ENCODE measurements around the gene GSS.

GSS gene

DNA sequence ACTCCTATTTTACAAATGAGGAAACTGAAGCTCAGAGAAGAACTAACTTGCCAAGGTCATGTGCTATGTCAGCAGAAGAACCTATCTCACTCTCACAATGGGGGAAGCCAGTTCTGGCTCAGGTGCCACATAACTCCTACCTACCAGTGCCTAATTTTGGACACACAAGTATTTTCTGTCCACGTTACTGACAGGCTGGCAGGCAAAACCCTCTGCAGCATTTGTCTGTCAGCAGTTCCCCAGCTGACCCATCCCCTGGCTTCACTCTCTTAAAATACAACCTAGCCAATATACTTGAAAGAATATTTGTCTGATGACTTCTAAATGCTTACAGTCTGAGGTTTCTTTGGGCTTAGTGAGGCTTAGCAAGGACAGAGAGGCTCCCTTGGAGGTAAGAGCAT is 15.5 kb downstream of the GSS start:
- no peak for DNase-seq (ENCODE audit: low read depth)
- TF ChIP-seq, protein P1, sequence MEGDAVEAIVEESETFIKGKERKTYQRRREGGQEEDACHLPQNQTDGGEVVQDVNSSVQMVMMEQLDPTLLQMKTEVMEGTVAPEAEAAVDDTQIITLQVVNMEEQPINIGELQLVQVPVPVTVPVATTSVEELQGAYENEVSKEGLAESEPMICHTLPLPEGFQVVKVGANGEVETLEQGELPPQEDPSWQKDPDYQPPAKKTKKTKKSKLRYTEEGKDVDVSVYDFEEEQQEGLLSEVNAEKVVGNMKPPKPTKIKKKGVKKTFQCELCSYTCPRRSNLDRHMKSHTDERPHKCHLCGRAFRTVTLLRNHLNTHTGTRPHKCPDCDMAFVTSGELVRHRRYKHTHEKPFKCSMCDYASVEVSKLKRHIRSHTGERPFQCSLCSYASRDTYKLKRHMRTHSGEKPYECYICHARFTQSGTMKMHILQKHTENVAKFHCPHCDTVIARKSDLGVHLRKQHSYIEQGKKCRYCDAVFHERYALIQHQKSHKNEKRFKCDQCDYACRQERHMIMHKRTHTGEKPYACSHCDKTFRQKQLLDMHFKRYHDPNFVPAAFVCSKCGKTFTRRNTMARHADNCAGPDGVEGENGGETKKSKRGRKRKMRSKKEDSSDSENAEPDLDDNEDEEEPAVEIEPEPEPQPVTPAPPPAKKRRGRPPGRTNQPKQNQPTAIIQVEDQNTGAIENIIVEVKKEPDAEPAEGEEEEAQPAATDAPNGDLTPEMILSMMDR (IDR thresholded peaks at IDR 0.05; ENCODE audit: insufficient read depth, low read depth, low read length, missing control alignments): no peak
- no peak overlapping the region for H3K4me3 ChIP-seq (ENCODE audit: low read length)

DNA sequence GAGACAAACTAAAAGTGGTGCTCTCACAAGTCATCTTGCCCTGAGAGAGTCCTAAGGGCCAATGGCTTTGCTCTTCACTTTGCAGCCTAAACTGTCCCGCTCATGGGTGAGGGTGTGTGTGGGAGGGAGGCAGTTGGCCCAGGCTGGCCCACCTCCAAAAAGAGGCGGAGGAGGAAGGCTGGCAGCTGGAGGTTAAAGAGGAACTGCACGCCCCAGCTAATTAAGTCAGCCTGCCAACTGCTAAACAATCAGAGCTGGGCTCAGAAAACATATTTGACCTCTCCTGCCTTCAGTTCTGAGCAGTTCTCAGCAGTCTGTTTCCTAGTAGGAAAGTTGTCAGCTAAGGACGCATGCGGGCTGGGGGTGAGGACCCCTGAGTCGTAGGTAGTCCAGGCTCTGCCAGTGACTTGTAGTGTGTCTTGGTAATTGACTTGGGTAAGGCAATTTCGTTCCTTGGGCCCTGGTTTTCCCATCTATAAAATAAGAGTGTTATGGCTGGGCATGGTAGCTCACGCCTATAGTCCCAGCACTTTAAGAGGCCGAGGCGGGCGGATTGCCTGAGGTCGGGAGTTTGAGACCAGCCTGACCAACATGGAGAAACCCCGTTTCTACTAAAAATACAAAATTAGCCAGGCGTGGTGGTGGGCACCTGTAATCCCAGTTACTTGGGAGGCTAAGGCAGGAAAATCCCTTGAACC is 17.0 kb downstream of the GSS start:
- DNase-seq (ENCODE audit: low read depth): no peak
- no peak overlapping the region for H3K4me3 ChIP-seq (ENCODE audit: low read length)
- TF ChIP-seq, protein P1 (IDR thresholded peaks at IDR 0.05; ENCODE audit: insufficient read depth, low read depth, low read length, missing control alignments): no peak

DNA sequence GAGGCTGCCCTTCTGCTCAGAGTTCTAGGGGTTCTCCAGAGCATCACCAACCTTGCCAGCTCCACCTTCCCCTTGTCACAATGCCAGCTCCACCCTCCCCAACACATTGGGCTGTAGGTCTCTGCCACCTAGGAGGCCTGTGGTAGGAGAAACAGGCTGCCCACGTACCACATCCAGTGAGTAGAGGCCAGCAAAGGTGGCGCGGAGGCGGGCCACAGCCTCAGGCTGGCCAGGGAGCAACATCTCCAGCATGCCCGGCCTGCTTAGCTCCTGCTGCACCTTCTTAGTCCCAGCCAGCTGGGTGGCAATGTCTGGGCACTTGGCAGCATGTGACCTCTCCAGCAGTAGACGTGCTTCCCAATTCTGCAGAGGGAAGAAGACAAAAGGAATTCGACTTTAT is 23.8 kb downstream of the GSS start:
- no peak for DNase-seq (ENCODE audit: low read depth)
- H3K4me3 ChIP-seq (ENCODE audit: low read length): no peak overlapping the region
- TF ChIP-seq, protein P1 (IDR thresholded peaks at IDR 0.05; ENCODE audit: insufficient read depth, low read depth, low read length, missing control alignments): no peak

DNA sequence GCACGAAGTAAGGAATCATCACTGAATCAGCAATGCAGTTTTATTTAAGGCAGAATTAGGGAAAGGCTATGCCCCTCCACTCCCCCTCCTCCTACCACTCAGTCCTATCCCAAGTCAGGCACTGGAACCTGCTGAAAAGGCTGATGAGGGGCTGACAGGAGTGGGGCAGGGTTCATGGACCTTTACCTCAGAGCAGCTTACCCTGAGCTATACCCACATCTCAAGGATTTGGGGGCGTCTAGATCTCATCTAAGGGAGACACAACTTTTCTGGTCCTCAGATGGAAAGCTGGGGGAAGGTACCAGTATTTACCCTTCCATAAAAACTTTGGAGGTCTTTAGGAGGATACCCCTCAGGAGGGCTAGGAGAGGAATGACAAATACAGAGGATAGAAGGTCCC is 27.2 kb downstream of the GSS start:
- no peak overlapping the region for H3K4me3 ChIP-seq (ENCODE audit: low read length)
- TF ChIP-seq, protein P1 (IDR thresholded peaks at IDR 0.05; ENCODE audit: insufficient read depth, low read depth, low read length, missing control alignments): no peak
- DNase-seq (ENCODE audit: low read depth): no peak

DNA sequence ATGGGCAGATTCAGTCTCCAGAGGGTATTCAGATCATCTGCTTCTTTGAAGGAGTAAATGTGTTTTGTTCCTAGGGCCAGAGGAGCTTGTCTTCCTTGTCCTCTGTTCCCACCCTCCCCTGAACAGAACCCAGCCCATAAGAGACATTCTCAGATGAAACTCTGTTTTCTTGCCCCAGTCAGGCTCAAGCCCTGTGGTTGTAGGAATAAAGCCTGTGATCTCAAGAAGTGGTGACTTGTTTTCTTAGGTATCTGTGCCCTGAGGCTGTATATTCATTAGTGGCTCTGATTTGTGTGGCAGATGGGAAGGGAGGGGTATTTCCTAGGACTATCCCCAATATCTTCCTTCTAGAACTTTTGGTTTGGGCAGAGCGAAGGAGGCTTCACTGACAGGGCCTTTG is 27.9 kb downstream of the GSS start:
- H3K4me3 ChIP-seq (ENCODE audit: low read length): no peak overlapping the region
- peak; percentile 76 for DNase-seq (ENCODE audit: low read depth)
- TF ChIP-seq, protein P1 (IDR thresholded peaks at IDR 0.05; ENCODE audit: insufficient read depth, low read depth, low read length, missing control alignments): no peak

DNA sequence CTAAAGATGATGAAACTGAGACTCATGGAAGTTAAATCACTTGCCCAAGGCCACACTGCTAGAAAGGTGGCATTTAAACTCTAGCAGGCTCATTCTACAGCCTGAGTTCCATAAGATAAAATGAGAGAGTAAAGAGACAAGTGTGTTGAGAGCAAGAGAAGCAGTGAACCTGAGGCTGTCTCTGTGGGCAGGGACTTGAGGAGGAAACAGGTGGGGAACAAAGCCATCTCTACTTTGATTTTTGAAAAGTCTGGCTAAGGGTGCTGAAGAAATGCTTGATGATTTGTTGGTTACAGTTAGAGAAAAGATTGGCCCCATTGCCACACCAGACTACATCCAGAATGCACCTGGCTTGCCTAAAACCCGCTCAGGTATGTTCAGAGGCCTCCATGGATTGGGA is 29.0 kb downstream of the GSS start:
- TF ChIP-seq, protein P1 (IDR thresholded peaks at IDR 0.05; ENCODE audit: insufficient read depth, low read depth, low read length, missing control alignments): no peak

DNA sequence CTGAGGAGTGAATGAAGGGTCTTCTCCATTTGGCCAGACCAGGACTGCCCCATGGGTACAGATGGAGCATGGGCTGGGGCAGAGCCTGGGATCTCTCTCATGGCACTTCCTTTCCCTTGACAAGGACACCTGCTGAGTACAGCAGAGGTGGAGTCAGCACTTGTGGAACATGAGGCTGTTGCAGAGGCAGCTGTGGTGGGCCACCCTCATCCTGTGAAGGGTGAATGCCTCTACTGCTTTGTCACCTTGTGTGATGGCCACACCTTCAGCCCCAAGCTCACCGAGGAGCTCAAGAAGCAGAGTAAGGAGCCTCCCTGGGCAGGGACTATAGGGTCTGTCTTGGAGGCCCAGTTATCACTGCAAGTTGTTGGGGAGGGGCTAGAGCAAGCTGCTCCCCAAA is 29.6 kb downstream of the GSS start:
- no peak for DNase-seq (ENCODE audit: low read depth)
- H3K4me3 ChIP-seq (ENCODE audit: low read length): no peak overlapping the region
- TF ChIP-seq, protein P1 (IDR thresholded peaks at IDR 0.05; ENCODE audit: insufficient read depth, low read depth, low read length, missing control alignments): no peak

More for the DNA sequence above, 29.0 kb downstream of the GSS start:
- DNase-seq (ENCODE audit: low read depth): no peak
- H3K4me3 ChIP-seq (ENCODE audit: low read length): no peak overlapping the region

All from epithelial cell of esophagus (primary cell).